ENCODE data around the gene NDUFB8.
"Not testable (repeated sequence)": the region's sequence is repeated elsewhere in the genome, so short reads cannot be mapped to it uniquely, and the experiment has no call there.

Gene NDUFB8

DNA sequence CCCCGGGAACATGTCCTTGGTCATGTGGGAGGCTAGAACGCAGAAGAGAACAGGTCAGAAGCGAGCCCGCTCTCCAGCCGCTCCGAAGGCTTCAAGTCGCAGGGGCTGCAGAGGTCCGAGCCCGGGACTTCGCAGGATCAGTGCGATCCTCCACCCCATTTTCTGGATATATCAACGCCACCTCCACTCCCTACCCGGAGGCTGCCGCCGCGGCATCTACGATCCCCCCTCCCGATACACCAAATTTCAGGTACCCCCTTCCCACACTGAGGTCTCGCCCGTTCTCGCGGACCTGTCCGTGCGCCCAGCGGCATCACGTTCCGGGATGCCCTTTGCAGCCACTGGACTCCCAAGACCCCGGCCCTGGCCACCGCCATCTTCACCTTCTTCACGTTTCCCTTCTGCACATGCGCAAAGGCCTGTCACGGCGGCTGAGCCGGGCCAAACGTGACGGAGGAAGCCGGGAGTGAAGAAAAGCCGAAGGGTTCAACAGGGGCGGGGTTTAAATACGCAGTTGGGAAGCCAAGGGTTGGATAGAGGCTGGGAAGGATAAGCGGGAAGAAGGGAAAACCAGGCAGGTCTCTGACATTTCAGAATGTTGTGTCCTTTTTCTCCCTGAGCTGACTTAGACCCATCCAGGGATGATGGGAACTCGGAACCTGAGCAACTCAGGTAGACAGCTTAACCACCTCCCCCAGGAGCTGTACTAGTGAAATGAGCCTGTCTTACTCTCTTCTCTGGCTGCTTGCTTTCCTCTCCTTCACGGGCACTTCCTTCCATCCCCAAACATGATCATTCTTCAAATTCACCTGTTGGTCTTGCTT lies at the start of gene NDUFB8:
Gene NDUFB8 (minus strand): TSS at position 397 of the 824 bp plus-strand sequence. CDS start 20 bp downstream, at position 377.
- H3K4me3 ChIP-seq (ENCODE audit: low read depth, low read length): peak within 1 kb of the TSS; percentile 96
- no peak for DNase-seq (ENCODE audit: low read depth)

DNA sequence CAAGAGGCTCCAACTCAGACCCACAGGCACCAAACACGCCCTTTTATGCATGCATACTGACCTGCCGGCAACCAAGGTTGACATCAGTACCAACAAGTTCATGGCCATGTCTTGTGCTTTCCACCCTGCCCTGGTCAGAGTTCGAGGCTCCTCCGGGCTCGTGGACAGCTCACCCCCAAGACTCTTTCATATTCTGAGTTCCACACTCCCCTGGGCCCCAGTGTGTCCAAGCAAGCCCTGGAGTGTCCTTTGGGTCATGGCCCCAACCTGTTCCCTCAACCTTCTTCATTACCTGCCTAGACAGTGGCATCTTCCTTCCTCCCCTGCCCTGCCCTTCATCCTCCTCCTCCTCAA lies 46.6 kb upstream of the NDUFB8 start:
- no peak overlapping the region for H3K4me3 ChIP-seq (ENCODE audit: low read depth, low read length)
- no peak for DNase-seq (ENCODE audit: low read depth)

DNA sequence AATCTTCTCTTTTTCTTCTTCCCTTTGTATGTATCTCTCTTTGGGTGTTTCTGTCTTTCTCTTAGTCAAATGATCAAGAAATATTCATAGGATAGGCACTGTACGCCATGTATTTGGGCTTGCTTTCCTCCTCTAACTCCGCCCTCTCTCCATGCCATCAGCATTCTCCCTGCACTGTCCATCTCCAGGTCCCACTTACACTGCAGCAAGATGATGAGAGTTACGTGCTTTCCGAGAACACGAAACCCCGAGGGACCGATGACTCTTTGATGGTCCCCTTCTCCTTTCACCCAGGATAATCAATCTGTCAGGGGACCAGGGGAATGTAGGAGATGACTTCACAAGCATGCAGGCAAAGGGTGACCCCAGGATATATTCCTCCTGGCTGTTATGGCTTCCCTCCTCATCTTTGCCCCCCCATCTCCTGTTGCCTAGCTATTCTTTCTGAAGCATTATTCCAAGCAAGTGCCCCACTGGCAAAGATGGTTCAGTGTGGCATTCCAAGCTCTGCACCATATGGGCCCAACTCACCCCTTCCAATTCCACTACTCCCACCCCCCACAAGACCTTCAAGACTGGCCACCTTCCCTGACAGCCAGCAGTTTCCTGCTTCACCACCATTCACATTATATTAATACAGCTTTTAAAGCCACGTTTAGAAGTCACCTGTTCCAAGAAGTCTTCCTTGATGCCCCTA lies 46.1 kb upstream of the NDUFB8 start:
- no peak for DNase-seq (ENCODE audit: low read depth)
- no peak overlapping the region for H3K4me3 ChIP-seq (ENCODE audit: low read depth, low read length)

DNA sequence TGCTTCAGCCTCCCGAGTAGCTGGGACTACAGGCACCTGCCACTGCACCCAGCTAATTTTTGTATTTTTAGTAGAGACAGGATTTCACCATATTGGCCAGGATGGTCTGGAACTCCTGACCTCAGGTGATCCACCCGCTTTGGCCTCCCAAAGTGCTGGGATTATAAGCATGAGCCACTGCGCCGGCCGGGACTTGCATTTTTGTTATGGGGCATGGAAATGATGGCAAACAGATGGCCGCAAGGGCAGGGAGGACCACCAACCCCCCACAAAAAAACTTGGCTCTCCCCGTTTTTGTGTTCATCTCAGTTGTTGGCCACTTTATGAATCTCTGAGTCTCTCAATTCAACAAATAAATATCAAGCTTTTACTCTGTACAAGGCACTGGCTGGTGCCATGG lies 45.5 kb upstream of the NDUFB8 start:
- not testable (repeated sequence) for DNase-seq (ENCODE audit: low read depth); H3K4me3 ChIP-seq (ENCODE audit: low read depth, low read length)

DNA sequence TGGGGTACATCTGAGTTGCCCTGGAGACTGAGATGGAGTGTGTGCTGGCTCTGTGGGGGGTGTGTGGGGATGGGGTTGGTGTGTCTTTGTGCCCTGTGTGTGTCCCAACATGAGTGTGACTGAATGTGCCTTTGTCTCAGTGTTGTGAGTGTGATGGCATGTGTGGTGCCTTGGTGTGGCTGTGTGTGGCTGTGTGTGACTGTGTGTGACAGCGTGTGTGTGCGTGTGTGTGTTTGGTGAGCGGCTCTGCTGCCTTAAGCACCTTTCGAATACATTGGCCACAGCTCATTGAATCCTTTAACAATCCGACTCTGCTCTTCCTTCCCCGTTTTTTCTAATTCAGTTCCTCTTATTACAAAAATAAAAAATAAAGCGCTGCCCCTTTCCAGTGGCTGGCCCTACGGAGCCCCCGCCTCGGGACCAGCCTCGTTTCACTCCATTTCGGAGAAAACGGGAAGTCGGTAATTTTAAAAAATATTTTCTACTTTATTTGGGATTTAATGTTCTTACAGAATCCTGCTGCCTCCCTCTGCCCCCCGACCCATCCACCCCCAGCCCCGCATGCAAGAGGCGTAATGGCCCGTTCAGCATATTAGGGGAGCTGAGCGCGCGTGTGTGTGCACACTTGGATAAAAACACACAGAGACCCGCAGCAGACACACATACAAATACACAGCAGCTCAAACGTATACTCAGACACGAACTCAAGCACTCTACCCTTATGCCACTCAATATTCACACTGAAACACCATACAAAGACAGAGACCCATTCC lies 41.6 kb upstream of the NDUFB8 start:
- H3K4me3 ChIP-seq (ENCODE audit: low read depth, low read length): no peak overlapping the region
- DNase-seq (ENCODE audit: low read depth): no peak

DNA sequence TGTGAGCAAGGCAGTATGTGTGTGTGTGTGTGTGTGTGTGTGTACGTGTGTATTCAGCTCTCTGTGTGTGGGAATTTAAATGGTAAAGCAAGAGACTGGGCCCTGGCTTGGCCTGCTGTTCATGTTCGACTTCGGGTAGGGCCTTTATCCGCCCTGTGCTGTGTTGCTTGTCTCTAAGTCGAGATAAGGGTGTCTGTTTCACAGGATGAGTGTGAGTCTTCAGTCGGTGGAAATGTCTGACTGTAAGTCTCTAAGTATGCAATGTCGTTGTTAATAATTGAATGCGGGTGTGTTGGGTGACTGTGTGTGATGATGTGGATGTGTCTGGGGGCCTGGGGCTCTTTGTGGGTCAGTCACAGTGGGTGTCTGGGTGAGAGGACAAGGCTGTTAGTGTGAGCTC lies 40.8 kb upstream of the NDUFB8 start:
- DNase-seq (ENCODE audit: low read depth): no peak
- H3K4me3 ChIP-seq (ENCODE audit: low read depth, low read length): no peak overlapping the region

DNA sequence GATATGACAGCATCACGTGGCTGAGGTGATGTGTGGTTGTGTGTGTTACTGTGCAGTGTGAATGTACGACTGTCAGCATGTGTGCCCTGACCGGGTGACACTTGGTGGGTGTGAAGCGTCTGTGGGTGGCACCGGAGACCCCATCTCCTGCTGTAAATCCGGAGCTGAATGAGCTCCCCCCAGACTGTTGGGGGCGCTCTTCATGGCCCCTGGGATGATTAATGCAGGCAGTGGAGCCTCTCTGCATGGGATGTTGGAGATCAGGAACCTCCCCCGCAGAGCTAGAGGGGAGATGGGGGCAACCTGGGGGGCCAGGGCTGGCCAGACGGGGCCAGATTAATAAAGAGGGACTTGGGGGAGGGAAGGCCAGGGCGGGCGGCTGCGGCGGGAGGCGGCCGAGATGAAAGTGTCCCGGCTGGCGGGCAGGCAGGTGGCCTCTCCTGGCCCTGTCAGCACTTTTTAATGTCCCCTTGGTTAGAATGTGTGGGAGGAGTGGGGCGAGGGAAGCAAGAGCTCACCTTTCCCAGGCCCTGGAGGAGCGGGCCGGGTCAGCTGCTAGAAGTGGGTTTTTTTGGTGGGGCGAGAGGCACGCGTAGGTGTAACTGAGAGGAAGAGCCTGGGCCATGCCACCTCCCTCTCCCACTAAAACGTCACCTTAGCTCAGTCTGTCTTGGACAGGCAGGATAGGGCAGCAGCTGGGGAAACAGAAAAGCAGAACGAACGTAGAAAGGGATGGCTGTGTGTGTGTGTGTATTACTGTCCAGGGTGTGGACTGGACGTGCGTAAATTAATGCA lies 40.2 kb upstream of the NDUFB8 start:
- no peak for DNase-seq (ENCODE audit: low read depth)
- H3K4me3 ChIP-seq (ENCODE audit: low read depth, low read length): peak overlapping the region; percentile 5

DNA sequence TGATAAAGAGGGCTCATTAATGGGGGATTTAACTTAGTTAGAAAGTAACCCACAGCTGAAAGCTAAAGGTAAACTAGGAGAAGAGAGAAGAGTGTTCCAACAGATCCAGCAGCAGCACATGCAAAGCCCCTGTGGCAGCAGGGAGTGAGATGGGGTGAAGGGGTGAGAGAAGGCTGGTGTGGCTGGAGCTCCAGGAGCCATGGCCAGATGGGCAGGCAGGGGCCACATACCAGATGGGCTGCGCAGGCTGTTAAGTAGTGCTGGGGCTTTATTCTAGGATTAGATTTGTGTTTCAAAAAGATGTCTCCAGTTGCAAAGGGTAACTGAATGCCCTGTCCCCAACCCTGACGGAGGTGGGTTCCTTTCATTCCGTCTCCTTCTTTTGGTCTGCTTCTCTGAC lies 39.2 kb upstream of the NDUFB8 start:
- no peak for DNase-seq (ENCODE audit: low read depth)
- no peak overlapping the region for H3K4me3 ChIP-seq (ENCODE audit: low read depth, low read length)

DNA sequence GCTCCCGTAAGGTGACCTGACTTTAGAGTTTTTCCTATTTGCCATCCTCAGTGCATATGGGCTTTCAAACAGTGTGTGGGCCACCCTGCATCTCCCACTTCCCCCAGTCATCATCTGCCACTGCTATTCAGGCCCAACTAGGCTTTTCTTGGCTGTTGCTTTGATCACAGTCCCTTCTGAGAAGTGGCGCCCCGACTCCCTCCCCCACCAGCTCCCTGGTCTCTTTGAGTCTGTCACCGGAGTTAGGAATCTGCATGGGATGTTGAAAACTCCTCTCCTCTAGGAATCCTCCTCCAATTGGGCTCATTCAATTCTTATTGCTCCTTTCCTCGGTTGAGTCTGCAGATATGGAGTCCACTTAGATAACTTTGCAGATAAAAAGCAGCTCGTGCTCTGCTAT lies 38.2 kb upstream of the NDUFB8 start:
- H3K4me3 ChIP-seq (ENCODE audit: low read depth, low read length): no peak overlapping the region
- no peak for DNase-seq (ENCODE audit: low read depth)

DNA sequence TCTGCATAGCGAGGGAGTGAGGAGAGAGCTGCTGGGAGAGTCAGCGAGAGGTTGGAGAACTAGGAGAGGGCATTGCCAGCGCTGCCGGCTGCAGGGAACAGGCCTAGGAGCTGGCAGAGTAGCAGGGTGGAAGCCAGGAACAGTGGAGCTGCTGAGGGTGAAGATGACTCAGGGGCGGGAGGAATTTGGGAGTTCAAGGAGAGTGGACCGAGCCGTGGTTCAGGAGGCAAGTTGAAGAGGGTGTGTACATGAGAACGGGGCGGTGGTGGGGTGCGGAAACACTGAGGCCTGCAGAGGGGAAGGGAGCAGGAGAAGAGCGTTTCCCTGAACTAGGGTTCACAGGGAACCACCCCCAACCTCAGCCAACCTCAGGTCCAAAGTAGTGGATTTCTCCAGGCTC lies 37.6 kb upstream of the NDUFB8 start:
- DNase-seq (ENCODE audit: low read depth): no peak
- no peak overlapping the region for H3K4me3 ChIP-seq (ENCODE audit: low read depth, low read length)

DNA sequence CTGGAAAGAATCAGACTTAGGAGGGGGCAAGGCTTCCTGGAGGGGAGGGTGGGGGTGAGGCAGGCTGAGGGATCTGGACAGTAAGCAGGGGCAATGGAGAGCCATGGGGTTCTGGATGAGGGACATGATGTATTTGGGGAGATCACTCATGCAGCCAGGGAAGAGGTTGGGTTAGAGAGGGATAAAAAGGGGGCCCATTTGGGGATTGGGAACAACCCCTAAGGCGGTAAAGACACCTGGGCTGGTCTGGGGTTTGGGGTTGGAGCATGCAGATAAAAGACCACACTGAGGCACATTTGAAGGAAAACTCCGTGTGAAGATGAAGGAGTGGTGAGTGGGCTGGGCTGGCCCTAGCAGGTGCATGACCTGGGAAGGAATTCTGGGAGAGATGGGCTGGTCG lies 36.9 kb upstream of the NDUFB8 start:
- no peak overlapping the region for H3K4me3 ChIP-seq (ENCODE audit: low read depth, low read length)
- no peak for DNase-seq (ENCODE audit: low read depth)

DNA sequence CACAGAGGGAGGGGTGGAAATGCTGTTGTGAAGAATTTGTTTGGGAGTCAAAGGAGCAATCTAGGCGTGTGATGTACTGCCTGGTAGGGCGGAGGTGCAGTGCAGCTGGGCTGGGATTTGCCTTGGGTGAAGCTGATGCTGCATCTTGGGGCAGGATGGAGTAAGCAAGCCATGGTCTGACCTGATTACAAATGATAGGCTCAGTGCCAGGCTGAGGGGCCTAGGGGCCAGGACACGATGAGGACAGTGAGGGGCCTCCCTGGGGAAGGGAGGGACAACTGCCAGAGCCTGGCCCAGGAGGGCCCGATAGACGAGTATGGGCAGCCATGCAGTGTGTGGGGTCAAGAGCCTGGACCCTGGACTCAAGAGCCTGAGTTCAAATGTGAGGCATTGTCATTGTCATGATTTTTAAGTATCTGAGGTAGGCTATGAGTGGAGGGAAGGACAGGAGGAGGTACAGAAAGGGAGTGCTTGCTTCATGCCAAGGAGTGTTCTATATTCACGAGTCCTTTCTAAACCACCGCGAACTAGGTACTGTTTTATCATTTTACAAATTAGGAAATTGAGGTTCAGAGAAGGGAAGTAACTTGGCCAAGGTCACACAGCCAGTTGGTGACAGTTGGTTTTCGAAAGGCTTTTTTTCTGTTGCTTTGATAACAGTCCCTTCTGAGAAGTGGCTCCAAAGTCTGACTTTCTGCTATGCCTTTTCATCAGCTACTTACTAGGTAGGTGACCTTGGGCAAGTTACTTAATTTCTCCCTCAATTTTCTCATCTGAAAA lies 35.7 kb upstream of the NDUFB8 start:
- no peak overlapping the region for H3K4me3 ChIP-seq (ENCODE audit: low read depth, low read length)
- DNase-seq (ENCODE audit: low read depth): no peak

DNA sequence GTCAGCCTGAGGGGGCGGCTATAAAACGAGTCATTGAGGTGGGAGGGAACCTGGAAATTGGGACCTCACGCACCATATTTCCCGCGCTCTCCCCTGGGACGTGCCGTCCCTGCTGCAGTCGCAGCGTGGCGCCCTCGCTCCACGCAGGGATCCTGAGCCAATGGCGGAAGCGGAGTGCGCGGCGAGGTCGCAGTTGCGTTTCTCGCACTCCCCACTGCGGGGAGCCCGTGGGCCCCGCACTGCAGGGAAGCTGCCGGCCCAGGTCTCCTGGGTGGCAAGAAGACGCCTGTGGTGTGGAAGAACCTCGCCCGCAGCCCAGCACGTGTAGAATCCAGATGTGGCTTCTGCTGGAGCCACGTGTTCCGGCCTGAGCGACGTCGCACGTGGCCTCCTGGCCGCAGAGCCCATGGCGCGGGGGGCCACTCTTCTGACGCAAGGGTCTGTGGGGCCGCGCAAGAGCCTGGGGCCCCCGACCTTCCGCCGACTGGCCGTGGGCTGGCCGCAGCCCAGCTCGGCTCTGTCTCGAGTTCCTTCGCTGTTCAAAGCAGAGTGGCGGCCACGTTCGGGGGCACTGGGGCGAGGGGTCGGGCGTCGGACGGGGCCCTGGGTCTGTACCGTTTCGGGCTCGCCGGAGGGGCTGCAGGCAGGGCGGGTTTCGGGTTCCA lies 32.5 kb upstream of the NDUFB8 start:
- peak; percentile 5 for DNase-seq (ENCODE audit: low read depth)
- peak overlapping the region; percentile 7 for H3K4me3 ChIP-seq (ENCODE audit: low read depth, low read length)

DNA sequence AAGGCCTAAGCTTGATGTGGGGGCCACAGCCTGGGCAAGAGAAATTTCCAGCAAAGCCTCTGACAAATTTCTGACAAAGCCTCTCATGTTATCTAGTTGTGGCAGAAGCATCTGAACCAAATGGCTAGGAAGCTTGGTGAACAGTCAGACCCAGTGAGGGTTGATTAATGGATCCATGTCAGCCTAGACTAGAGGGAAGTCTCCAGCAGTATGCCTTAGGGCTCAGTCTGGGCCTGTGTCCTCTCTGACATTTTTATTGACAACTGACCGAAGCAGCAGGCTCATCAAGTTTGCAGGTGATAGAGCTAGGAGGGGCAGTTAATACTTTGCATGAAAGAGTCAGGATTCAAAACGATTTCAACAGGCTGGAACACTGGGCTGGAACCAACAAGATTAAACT lies 31.3 kb upstream of the NDUFB8 start:
- no peak overlapping the region for H3K4me3 ChIP-seq (ENCODE audit: low read depth, low read length)
- no peak for DNase-seq (ENCODE audit: low read depth)

DNA sequence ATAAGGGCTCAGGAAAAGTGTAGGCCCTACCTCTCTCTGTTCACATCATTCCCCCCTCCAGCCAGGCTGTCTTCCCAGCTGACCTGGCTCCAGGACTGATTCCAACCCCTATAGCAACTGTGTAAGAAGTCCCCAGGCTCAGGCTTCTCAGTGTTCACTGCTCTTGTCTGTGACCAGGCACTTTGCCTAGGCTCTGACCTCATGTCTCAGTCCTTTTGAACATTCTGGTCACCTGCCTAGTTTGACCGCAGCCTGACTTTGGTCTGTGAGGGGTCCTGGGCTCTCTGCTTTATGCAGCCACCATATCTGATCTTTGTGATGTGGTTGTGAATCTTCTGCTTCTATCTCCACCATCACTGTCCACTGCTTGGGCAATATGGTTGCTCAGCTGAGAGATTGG lies 30.6 kb upstream of the NDUFB8 start:
- no peak for DNase-seq (ENCODE audit: low read depth)
- no peak overlapping the region for H3K4me3 ChIP-seq (ENCODE audit: low read depth, low read length)

DNA sequence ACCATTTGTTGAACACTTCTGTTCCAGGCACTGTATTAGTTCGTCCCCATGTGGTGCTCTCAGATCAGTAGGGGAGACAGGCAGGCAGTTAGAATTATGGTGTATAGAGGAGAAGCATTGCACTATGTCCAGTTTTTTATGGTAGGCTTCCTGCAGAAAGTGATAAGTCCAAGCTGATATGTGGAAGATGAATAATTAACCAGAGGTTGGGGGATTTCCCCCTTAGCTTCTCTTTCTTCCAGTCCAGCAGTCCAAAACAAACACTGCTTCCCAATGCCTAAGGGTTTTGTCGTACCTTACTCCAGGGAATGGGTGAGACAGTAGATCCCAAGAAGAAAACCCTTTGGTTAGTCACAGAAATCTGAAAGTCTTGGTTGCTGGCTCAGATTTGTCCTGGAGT lies 25.2 kb upstream of the NDUFB8 start:
- H3K4me3 ChIP-seq (ENCODE audit: low read depth, low read length): no peak overlapping the region
- no peak for DNase-seq (ENCODE audit: low read depth)

DNA sequence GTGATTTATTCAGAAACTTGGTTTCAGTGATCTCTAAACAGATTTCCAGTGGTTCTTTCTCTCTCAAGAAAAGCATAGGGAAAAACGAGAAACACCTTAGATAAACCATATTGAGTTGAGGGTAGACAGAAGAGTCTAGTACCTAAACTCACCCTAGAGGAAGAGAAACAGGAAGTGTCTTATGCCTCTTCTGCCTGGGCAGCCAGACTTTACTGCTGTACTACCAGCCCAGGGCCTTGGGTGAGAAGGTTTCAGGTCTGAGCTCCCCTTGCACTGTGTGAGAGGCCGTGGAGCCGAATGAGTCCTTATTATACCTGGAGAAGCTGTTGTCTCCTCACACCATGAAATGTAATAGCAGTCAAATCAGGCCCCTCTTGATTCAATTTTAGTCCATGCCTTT lies 24.3 kb upstream of the NDUFB8 start:
- no peak overlapping the region for H3K4me3 ChIP-seq (ENCODE audit: low read depth, low read length)
- no peak for DNase-seq (ENCODE audit: low read depth)

DNA sequence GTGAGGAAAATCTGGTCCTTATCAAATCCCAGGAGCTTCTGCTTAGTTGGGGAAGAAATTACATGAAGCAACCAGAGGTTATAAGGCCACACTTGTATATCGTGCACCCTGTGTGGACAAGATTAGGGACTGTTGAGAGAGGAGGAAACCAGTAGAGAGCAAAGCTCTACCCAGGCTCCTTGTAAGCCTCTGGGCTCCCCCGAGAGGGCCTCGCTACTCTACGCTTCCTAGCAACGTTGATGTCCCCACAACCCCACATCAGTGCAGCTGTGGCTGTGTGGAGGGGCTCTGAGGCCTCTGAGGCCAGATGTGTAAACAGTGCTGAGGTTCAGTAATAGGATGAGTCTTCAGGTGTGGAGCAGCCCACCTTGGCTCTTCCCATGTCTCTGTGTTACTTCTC lies 22.1 kb upstream of the NDUFB8 start:
- DNase-seq (ENCODE audit: low read depth): no peak
- H3K4me3 ChIP-seq (ENCODE audit: low read depth, low read length): no peak overlapping the region
